Vagina (tissue), 2 donors: ENCODE measurements around the gene IGDCC3.

Experiments used
- POLR2A ChIP-seq, 2 donors: fragments of 450-650 bp; IDR thresholded peaks; one replicate each; pipeline ENCODE4 v1.6.1; 2017; ENCODE audit warnings: antibody characterized with exemption in 2 of 2, mild to moderate bottlenecking in 2 of 2, moderate library complexity in 2 of 2
- POLR2AphosphoS5 ChIP-seq, 2 donors: sonication (generic); formaldehyde crosslinking; IDR thresholded peaks; one replicate each; pipeline ENCODE4 v1.9.0; 2017; ENCODE audit warnings: antibody characterized with exemption in 2 of 2, mild to moderate bottlenecking in 2 of 2, low read depth in 1 of 2; ENCODE audit not compliant: insufficient read depth in 1 of 2
- TF ChIP-seq, protein P1 (sequence below), 3 experiments: fragments of 450-650 bp in 2 of 3; fragments of 200-600 bp in 1 of 3; sonication (generic) in 1 of 3; IDR thresholded peaks; one replicate each; pipeline ENCODE4 v1.5.1; 2017 to 2019; ENCODE audit warnings: antibody characterized with exemption in 3 of 3, mild to moderate bottlenecking in 2 of 3, moderate library complexity in 2 of 3

DNA sequence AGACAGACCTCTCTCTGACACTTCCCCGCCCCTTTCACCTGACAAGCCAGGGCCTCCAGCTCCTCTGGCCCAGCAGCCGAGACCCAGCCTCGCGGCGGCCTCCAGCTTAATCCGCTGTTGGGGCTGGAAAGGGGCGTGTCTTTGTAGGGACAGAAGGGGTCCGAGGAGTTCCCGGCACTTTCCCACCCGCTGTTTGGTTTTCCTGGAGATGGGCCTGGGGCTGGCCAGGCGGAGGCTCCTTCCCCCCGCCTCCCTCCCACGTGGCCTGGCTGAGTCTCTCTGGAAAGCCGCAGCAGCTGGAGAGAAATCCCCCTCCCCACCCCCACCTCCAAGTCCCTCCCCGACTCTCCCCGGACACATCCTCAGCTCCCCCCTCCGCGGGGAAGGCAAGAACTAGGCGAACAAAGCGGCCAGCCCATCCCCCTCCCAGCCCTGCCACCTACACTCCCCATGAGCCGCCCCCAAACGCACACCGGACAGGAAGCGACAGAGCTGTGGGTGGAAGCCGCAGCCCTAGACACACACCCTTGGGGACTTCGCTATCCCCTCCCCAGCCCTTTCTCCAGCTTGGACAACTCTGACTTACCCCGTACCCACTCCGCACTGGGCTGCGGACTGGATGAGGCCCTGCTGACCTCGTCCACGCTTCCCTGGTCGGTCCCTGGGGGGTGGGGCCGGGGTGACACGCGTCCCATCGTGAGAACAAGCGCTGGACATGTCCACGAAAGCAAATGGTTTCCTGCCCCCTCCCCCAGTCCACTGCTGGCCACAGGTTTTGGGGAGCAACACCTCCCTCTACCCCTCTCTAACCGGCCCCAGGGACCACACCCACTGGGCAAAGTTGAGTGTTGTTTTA is 43.8 kb upstream of the IGDCC3 start:
- TF ChIP-seq, protein P1, sequence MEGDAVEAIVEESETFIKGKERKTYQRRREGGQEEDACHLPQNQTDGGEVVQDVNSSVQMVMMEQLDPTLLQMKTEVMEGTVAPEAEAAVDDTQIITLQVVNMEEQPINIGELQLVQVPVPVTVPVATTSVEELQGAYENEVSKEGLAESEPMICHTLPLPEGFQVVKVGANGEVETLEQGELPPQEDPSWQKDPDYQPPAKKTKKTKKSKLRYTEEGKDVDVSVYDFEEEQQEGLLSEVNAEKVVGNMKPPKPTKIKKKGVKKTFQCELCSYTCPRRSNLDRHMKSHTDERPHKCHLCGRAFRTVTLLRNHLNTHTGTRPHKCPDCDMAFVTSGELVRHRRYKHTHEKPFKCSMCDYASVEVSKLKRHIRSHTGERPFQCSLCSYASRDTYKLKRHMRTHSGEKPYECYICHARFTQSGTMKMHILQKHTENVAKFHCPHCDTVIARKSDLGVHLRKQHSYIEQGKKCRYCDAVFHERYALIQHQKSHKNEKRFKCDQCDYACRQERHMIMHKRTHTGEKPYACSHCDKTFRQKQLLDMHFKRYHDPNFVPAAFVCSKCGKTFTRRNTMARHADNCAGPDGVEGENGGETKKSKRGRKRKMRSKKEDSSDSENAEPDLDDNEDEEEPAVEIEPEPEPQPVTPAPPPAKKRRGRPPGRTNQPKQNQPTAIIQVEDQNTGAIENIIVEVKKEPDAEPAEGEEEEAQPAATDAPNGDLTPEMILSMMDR (IDR thresholded peaks at IDR 0.05) = no peak
- no peak for TF ChIP-seq POLR2A (IDR thresholded peaks at IDR 0.05)
- peak in 1 of 2 donors; percentile 49 for TF ChIP-seq POLR2AphosphoS5 (IDR thresholded peaks at IDR 0.05; ENCODE audit: insufficient read depth in 1 of 2, low read depth in 1 of 2)
